Cardiac fibroblast (primary cell): ENCODE data around the gene BLOC1S6.
A peak's percentile ranks its signal among the peaks of the same experiment; 100 is the strongest.

Experiments used
- DNase-seq, 2 donors: peaks; one replicate each; pipeline versions ENCODE4 v3.0.0 to v3.0.0-alpha.2; 2010; ENCODE audit warnings: low read depth in 2 of 2
- H3K4me3 ChIP-seq, 2 donors: replicated peaks in 1 of 2; 1 replicate in 1 of 2; 2 replicates in 1 of 2; pipeline ENCODE4 v1.5.1; 2011; ENCODE audit warnings: low read depth in 2 of 2, low read length in 2 of 2, mild to moderate bottlenecking in 2 of 2, moderate library complexity in 1 of 2
- CTCF ChIP-seq: IDR thresholded peaks from one replicate; pipeline ENCODE4 v1.5.1; 2011; ENCODE audit warnings: low read depth, mild to moderate bottlenecking, low read length, inconsistent platforms

BLOC1S6 gene

GRCh38 chr15:45637552-45638033, 50.4 kb downstream of the BLOC1S6 start:
- DNase-seq, result peak; percentile 95 to 96
- H3K4me3 ChIP-seq, result peak overlapping the region in 1 of 2 donors; percentile 35
- no peak for TF ChIP-seq CTCF

- peak; percentile 78 to 98 for DNase-seq
- no peak overlapping the region for H3K4me3 ChIP-seq
- TF ChIP-seq CTCF, result no peak
Measured at GRCh38 chr15:45640616-45641015, 53.4 kb downstream of the BLOC1S6 start.

GRCh38 chr15:45641374-45641781, 54.2 kb downstream of the BLOC1S6 start:
- no peak overlapping the region for H3K4me3 ChIP-seq
- peak; percentile 85 to 97 for DNase-seq
- peak; percentile 6 for TF ChIP-seq CTCF

- no peak for TF ChIP-seq CTCF
- peak overlapping the region in 1 of 2 donors; percentile 4 for H3K4me3 ChIP-seq
- DNase-seq, result peak; percentile 91 to 94
Measured at GRCh38 chr15:45641999-45642932, 55.1 kb downstream of the BLOC1S6 start.

GRCh38 chr15:45644437-45644836, 57.3 kb downstream of the BLOC1S6 start:
- H3K4me3 ChIP-seq, result no peak overlapping the region
- no peak for DNase-seq
- no peak for TF ChIP-seq CTCF

- DNase-seq, result peak; percentile 86 to 91
- peak overlapping the region in 1 of 2 donors; percentile 10 for H3K4me3 ChIP-seq
- no peak for TF ChIP-seq CTCF
Measured at GRCh38 chr15:45645026-45645980, 58.1 kb downstream of the BLOC1S6 start.
